HG02798 (cell line): ENCODE results near the gene ARR3.
A peak's percentile ranks its signal among the peaks of the same experiment; 100 is the strongest.
"Not testable (repeated sequence)": the region's sequence is repeated elsewhere in the genome, so short reads cannot be mapped to it uniquely, and the experiment has no call there.

Experiments used
- ATAC-seq: cut with Tn5 transposase; IDR thresholded peaks from one replicate; pipeline ENCODE4 v1.9.1; 2021; ENCODE audit warnings: mild to moderate bottlenecking; ENCODE audit not compliant: unreplicated experiment, poor library complexity

The ARR3 gene

GRCh38 chrX:70274029-70274428, 5.9 kb downstream of the ARR3 start:
- not testable (repeated sequence) for ATAC-seq

- ATAC-seq = no peak
Observed at GRCh38 chrX:70279081-70279480, 10.9 kb downstream of the ARR3 start.

- no peak for ATAC-seq
Observed at GRCh38 chrX:70280573-70280972, 12.4 kb downstream of the ARR3 start.

- ATAC-seq = no peak
Observed at GRCh38 chrX:70281951-70282350, 13.8 kb downstream of the ARR3 start, which contains the start of gene RAB41. Gene RAB41 (plus strand): TSS chrX:70282172. CDS start chrX:70282218, 46 bp downstream.

GRCh38 chrX:70289168-70289792, 21.1 kb downstream of the ARR3 start:
- ATAC-seq = no peak

- peak; percentile 99 for ATAC-seq
Observed at GRCh38 chrX:70289793-70290770, 21.9 kb downstream of the ARR3 start, which contains the start of the genes KIF4A and PDZD11. Gene KIF4A (plus strand): TSS chrX:70290104. CDS start chrX:70290459, 355 bp downstream. Gene PDZD11 (minus strand): TSS chrX:70289927. CDS start chrX:70289341, 586 bp downstream.

- no peak for ATAC-seq
Observed at GRCh38 chrX:70292788-70293187, 24.7 kb downstream of the ARR3 start.

GRCh38 chrX:70293621-70294020, 25.5 kb downstream of the ARR3 start:
- no peak for ATAC-seq

GRCh38 chrX:70301716-70302115, 33.6 kb downstream of the ARR3 start:
- ATAC-seq = no peak

DNA sequence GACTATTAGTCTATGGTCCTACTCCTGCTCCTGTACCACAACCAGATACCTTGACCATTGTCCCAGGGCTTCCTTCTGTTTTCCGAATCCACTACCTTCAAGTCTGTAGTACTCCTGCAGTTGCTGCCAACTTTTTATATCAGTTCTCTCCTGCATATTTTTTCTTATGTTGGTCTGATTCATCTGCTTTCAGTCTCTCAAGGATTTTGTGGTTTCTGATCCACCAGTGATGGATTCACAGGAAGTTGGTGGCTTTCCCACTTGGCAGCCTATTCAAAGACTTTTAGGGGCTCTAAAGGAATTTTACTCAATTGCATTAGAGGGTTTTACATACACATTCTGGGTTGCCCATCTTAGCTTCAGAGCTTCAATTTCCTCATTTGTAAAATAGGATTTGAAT, 45.4 kb downstream of the ARR3 start:
- ATAC-seq = no peak

GRCh38 chrX:70322784-70323183, 54.6 kb downstream of the ARR3 start:
- no peak for ATAC-seq

DNA sequence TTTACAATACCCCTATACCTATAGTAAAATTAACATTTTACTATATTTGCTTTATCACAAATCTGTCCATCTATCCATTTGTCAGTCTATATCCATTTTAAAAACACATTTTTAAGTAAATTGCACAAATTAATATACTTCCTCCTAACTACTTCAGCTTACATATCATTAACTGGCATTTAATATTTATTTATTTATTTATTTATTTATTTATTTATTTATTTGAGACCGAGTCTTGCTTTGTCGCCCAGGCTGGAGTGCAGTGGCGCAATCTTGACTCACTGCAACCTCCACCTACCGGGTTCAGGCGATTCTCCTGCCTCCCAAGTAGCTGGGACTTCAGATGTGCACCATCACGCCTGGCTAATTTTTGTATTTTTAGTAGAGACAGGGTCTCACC, 55.5 kb downstream of the ARR3 start:
- ATAC-seq = not testable (repeated sequence)

DNA sequence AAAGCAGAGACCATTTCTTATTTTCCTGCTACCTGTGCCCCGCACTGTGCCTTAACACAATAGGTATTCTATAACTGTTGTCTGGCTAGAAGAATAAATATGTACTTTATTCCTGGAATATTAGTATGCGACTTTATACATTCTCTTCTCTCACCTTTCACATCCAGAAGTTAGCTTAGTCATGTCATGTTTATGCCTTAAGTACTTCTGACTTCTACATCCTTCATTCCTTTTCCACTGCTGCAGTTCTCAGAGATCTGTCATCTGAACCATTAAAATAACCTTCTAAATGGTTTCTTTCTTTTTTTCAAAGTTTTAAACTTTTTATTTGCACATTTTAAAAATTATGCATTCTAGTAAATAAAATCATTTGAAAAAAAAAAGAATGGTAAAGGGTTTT, 56.2 kb downstream of the ARR3 start:
- no peak for ATAC-seq

- ATAC-seq = no peak
Observed at GRCh38 chrX:70331161-70331560, 63.0 kb downstream of the ARR3 start.
